Mucosa of gallbladder (tissue), 1 donor: ENCODE data around the gene CAPN15. TPM values are rescaled to one million over a fixed set of nuclear protein-coding genes. Genes with fewer than 3 reads are reported as not detected.

ENCODE experiments used
- DNase-seq: peaks from one replicate; pipeline ENCODE4 v3.0.0-alpha.2; 2020; ENCODE audit warnings: low spot score
- total RNA-seq: library from RNA; stranded (reverse); gene quantifications from one replicate; pipeline ENCODE4 v1.2.1, GENCODE V29; 2021
- donor health status: DM: no; HTN: no; CAD: no.

CAPN15 gene
- total RNA-seq, 1 donor from 2014 or later, result 75.4 TPM

DNA sequence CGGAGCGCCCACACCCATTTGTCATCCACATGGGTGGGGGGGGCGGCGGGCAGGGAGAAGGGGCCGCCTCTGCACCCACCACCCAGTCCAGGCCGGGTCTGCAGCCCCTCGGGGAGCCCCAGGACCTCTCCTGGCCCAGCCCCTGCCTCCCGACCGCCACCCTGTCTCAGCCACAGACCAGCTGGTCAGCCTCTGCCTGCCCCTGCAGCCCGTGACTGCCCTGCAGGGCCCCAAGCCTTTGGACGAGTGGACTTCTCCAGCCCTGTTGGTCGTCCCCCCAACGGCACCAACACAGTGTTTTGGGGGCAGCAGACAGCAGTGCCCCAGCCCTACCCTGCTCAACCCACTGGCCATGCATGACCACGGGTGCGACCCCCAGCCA lies 33.9 kb downstream of the CAPN15 start:
- no peak for DNase-seq

DNA sequence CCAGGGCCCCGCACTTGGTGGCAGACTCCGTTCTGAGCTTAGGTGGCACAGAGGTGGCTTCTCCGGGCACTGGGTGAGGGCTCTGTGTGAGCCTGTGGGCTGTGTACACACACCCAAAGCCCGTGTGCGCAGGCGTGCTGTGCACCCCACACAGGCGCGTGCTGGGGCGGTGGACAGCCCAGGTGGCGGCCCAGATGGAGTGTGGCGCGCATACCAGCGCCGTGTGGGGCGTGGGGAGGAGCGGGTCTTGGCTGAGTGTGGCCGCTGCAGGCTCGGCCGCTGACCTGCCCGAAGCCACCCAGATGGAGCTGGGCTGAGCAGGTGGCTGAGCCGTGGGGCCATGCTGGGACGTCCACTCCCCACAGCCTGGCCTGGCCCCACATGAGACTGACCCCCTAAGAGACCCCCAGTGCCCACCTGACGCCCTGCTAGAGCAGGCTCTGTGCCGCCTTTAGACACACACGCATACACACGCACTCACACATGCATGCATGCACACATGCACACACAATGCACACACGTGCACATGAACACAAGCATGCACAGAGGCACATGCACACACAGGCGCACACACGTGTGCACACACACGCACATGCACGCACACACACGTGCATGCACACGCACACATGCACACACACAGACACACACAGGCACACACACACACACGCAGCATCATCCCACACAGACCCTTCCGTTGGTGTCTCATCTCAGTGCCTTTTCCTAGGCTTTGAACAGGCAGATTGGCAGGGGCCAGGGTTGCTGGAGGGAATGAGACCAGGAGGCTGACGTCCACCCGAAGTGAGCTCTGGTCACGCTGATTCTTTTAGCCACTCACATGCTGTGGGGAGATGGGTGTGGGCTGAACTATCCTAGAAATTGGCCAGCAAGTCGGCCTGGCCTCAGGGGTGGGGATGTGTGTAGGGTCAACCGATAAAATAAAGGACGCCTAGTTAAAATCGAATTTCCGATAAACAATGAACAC lies 34.7 kb downstream of the CAPN15 start:
- no peak for DNase-seq

DNA sequence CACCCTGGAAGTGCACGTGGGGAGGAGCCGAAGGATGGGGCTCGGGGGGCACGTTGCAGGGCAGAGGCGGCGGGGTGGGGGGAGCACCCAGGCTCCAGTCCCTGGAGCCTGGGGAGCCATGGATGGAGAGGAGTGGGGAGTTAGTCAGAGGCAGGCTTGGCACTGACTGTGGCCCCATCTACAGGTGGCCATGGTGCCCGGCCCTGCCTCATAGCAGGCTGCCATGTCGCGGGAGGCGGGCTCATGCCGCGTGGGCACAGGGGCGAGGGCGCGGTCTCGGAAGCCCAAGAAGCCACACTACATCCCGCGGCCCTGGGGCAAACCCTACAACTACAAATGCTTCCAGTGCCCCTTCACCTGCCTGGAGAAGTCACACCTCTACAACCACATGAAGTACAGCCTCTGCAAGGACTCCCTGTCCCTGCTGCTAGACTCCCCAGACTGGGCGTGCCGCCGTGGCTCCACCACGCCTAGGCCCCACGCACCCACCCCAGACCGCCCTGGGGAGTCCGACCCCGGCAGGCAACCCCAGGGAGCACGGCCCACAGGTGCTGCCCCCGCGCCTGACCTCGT lies 35.6 kb downstream of the CAPN15 start:
- no peak for DNase-seq

DNA sequence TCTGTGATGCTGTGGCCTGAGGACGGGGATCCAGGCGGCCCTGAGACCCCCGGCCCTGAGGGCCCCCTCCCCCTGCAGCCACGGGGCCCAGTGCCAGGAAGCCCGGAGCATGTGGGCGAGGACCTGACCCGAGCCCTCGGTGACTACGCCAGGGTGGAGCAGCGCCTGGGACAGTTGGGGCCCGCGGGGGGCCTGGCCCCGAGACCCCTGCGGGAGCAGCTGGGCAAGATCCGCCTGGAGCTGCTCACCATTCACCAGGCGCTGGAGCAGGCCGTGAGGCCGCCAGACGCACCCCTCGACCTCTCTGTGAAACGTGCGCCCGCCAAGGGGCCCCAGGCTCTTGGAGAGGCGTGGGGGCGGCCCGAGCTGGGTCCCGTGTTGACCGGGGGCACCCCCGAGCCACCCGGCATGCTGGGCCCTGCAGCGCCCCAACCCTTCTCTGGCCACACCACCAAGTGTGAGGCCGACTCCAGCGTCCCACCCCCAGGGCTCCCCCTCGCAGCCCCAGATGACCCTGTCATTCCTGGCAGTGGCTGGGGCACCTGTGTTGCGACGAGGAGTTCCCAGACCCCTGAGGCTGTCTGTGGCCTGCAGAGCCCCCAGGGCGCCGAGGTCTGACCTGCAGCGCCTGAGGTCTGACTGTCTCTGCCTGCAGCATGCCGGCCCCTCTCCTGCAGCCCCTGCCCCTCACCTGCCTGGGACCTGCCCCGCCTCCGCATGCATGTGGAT lies 37.3 kb downstream of the CAPN15 start:
- no peak for DNase-seq

DNA sequence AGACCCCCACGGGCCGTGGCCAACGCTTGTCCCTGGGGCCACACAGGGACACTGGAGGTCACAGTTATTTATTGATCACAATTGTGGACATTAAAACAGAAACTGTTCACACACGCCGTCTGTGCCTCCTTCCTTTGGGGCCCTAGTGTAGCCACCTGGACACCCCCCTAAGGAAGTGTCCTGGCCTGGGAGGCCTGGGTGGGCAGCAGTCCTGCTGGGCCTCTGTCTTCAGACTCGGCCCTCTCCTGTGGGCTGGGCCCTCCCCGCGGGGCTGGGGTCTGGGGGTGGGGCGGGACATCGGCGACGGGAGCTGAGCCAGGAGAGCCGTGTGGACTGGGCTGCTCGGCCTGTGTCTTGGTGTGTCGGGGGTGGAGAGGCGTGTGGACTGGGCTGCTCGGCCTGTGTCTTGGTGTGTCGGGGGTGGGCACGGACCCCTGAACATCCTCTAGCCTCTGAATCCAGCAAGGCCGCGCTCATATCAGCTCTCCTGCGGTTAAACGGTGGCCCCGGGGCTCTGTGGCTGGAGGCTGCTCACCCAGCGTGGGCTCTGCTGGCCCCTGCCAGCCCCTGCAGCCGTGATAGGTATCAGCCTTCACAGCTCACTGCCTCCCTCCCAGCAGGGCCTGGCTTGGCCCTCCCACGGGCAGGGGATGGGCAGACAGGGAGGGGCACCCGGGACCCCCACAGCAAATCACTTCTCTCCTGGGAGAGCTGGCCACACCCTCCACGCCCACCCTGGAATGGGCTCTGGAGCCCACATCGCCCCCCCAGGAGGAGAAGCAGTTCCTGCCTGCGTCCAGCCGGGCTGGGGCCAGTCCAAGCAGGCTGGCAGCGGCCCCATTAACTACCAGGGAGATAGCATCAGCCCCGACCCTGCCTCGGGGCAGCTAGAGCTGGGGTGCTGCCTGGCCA lies 38.2 kb downstream of the CAPN15 start:
- DNase-seq, result no peak

DNA sequence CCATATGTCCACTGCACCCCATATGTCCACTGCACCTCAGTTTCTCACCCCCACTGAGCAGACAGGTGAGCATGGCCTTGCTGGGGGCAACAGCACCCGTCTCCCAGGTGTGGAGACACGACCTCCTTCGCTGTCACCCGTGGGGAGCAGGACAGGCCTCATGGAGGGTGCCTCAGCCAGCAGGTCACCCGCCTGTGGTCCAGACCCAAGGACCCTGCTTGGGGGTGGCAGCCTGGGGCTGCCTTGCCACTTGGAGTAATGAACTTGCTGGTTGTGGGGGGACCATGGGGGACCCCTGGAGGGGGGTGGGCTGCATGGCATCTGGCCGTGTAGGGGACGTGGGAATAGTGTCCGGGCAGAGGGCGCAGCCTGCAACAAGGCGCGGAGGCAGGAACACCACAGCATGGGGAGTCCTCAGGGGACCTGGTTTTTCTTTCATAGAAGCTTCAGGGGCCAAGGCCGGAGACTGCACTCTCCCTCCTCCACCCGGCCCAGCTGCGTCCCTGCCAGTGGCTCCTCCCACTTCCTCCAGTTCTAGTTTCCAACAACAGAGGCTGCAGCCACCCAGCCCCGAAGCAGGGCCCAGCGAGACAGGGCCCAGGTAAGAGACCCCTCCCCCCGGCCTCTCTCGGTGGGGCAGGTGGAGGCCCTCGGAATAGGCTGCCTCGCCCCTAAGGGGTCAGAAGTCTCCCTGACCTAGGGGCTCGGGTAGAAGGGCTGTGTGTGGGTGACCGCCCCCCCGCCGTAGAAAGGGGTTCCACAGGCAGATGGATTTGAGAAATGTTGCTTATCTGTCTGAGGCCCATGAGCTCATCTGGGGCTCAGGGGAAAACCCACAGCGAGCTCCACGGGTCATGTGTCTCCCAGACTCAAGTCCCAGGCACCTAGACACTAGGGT lies 39.2 kb downstream of the CAPN15 start, which contains the start of gene NHLRC4:
NHLRC4 (plus strand) TSS at position 531 of the 898 bp plus-strand sequence. CDS start 1,043 bp downstream, outside the sequence.
- peak; percentile 67 for DNase-seq

DNA sequence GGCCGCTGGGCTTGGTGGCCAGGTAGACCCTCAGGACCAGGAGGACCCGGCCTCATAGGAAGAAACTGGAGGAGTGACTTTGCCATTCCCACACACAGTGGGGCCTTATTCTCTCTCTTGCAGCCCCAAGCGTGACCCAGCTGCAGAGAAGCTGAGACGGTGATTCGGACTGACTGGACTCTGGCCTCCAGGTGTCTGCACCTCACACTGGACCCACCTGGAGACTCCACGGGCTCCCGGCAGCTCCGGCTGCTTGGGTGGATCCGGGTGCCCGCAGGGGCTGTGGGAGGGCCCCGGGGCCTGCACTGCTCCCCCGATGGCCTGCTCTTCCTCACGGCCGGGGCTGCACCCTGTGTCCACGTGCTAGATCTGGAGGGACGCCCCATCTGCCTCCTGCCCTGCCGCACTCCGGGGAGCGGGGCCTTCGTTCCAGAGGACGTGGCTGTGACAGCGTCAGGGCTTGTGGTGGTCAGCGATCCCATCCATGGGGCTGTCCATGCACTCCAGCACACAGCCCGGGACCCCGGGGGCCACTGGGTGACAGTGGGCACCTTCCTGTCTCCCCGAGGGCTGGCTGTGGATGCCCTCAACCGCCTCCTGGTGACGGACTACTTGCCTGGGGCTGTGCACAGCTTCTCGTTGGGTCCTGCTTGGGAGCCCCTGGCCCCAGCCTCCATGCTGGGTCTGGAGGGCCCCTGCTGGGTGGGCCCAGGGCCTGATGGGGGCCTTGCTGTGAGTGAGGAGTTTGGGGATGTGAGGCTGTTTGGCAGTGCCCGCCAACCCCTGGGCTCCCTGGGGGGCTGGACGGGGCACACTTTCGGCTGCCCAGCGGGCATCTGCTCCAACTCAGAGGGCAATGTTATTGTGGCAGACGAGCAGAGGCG lies 40.1 kb downstream of the CAPN15 start:
- no peak for DNase-seq

DNA sequence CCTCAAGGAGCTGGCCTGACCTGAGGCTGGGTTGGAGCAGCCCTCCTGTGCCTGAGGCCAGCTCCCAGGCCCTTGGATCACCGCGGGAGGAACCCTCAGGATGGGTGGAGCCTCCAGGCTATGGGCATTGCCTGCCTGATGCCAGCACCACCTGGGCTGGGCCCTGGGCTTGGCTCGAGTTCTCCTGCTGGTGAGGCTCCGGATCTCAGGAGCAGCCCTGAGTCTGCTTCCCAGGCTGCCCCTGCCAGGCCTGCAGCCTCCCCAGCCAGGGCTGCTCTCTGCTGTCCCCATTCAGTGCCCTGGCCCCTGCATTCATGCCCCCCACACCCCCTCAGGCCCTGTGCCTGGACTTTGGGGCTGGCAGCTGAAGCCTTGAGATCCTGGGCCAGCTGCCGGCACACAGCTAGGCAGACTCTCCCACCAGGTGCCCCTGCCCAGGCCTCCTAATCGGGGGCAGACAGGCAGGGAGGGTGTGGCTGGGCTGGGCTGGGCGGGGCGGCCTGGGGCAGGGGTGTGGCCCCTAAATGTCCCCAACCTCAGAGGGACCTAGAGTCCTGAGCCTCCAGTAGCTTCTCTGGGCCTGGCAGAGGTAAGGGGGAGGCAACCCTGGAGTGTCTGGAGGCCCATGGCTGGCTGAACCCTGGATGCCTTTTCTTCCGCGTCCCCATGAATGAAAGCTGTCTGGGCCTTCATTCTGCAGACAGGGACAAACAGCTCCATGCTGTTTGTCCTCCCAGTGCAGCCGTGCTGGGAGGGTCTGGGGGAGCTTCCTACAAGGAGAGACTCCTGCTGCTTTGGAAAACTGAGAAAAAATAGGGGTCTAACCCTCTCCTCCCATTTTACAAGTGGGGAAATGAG lies 41.1 kb downstream of the CAPN15 start:
- no peak for DNase-seq

DNA sequence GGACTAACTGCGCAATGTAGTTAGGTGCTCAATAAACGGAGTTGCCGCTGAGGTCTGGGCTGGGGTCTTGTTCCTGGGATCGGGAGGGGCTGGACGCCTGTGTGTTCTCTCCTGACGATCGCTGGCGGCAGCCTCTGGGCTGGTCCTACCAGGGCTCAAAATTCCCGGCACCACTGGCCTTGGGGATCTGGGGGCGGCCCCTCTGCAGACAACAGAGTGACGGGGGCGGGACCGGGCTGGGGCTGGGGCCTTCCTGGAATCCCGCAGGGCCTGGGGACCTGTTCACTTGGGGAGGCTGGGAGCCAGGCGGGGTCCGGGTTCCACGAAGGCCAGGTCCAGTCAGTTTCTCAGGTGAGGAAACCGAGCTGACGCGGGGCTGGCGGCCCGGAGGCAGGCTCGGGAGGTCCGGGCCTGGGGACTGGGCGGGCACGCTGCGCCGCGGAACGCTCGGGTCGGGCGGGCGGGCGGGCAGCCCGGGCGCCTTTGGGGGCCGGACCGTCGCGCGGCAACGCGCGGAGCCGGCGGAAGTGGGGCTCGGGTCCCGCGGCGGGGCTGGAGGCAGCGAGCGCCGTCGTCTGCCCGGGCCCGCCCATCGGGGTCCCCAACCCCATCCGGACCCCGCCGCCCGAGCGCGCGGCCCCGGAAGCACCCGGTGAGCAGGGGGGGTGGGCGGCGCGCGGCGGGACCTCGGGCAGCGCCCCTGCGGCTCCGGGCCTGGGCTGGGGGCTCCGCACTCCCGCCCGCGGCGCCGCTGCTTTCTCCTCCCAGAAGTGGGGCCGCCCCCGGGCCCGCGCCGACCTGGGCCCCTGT lies 42.1 kb downstream of the CAPN15 start, which contains the start of gene PIGQ:
PIGQ (plus strand) TSS at position 524 of the 810 bp plus-strand sequence. CDS start 4,107 bp downstream, outside the sequence.
- peak; percentile 35 for DNase-seq

DNA sequence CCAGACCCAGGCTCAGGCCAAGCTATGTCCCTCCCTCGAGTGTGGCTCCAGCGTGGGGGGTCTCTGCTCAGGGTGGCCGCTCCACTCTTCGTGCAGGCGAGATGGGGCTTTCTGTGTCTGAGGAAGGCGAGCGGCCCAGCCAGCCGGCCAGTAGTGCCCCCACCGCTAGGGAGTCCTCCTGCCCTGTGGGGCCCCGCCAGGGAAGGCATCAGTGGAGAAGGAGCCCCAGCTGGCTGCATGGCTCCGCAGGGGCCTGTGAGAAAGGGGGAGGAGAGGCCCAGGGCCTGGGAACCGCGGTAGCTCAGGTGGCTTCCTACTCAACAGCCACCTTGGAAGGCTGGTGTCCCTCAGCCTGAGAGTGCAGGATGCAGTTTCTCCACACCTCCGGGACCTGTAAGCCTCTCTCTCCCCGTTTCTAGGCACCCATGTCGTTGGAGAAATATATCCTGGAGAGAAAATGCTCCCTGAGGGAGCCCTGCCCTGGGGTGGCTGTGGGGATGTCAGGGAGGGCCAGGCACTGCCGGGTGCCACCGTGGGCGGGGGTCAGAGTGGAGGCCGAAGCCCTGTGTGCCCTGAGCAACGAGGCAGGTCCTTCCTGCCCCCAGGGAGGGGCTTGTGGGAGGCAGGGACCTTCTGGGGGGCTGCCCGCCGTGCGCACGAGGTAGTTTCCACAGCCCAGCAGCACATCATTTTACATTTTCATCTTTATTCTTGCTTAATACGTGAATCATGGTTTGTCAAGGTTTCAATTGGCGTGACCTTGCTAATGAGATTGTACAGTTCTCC lies 45.5 kb downstream of the CAPN15 start:
- no peak for DNase-seq

DNA sequence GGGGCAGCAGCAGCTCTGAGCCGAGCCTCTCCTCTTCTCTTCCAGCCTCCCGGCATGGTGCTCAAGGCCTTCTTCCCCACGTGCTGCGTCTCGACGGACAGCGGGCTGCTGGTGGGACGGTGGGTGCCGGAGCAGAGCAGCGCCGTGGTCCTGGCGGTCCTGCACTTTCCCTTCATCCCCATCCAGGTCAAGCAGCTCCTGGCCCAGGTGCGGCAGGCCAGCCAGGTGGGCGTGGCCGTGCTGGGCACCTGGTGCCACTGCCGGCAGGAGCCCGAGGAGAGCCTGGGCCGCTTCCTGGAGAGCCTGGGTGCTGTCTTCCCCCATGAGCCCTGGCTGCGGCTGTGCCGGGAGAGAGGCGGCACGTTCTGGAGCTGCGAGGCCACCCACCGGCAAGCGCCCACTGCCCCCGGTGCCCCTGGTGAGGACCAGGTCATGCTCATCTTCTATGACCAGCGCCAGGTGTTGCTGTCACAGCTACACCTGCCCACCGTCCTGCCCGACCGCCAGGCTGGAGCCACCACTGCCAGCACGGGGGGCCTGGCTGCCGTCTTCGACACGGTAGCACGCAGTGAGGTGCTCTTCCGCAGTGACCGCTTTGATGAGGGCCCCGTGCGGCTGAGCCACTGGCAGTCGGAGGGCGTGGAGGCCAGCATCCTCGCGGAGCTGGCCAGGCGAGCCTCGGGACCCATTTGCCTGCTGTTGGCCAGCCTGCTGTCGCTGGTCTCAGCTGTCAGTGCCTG lies 46.7 kb downstream of the CAPN15 start:
- no peak for DNase-seq

DNA sequence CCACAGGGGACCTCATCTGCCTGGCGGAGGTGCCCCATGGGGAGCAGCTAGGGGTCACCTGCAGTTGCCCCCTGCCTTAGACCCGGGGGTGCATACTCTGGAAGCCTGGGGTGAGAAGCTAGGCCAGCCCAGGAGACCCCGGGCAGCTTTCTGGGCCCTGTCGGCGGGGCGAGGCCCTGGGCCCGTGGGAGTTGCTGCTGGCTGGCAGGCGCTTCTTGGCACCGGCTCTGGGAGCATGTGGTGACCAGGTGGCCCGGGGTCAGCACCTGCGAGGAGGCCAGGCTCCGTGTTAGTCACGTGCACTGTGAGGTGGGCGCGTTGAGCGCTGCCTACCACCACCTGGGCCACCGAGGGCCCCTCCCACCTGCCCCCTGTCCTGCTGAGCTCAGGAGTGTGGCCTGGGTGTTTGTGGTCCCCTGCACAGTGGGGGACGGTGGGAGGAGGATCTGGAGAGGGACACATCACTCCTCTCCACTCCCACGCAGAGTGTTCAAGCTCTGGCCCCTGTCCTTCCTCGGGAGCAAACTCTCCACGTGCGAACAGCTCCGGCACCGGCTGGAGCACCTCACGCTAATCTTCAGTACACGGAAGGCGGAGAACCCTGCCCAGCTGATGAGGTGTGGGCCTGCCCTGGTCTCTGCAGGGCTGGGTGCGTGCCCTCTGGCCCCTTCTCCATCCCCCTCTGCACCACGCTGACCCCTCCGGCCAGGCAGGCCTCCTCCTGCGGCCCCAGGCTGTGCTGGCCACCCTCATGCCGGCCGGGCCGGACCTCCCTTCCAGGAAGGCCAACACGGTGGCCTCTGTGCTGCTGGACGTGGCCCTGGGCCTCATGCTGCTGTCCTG lies 48.1 kb downstream of the CAPN15 start:
- DNase-seq, result no peak

DNA sequence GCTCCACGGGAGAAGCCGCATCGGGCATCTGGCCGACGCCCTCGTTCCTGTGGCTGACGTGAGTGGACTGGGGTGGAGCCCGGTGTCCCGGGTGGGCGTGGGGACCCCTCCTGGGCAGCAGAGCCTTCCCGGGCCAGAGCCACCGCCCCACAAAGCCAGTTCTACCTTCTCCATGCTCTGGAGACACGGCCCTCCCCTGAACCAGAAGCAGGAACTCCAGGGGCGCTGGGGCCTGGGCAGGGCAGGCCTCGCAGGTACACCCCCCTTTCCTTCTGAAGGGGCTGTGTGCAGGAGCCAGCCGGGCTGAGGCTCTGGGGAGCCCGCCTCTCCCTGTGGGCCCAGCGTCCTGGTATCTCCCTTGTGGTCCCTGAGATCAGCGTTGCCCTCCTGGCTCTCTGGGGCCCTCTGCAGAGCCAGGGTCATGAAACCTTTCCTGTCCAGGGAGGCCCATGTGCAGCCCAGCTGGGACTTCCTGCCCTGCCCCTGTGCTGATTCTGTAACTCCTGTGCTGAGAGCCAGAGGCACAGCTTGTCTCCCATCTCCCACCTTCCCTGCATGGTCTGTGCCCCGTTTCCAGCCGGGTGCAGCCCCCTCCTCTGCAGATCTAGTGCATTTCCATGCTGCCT lies 48.8 kb downstream of the CAPN15 start:
- no peak for DNase-seq

DNA sequence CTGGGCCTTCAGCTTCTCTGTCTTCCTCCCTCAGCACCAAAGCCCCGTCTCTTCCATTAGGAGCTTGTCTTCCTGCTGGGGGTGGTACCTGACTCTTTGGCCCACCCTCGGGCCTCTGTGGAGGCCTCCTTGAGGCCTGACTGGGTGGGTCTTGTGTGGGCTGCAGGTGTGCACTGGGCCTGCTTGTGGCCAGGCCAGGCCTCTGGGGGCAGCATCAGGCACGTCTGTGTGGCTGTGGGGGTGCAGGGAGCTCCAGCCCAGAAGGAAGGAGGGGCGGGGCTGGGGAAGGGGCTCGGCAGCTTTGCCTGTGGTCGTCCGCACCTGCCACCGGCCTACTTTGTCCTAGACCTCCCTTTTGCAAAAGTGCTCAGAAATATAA lies 49.3 kb downstream of the CAPN15 start:
- DNase-seq, result no peak
